GM21529 (cell line): Measurements from ENCODE around the gene TBATA.

ENCODE experiments used
- ATAC-seq: cut with Tn5 transposase; IDR thresholded peaks from one replicate; pipeline ENCODE4 v1.9.1; 2021; ENCODE audit not compliant: unreplicated experiment

TBATA gene

GRCh38 chr10:70809011-70809611, 23.9 kb upstream of the TBATA start:
- ATAC-seq: no peak

- ATAC-seq: no peak
These were observed 22.4 kb upstream of the TBATA start for GRCh38 chr10:70807556-70807955.

DNA sequence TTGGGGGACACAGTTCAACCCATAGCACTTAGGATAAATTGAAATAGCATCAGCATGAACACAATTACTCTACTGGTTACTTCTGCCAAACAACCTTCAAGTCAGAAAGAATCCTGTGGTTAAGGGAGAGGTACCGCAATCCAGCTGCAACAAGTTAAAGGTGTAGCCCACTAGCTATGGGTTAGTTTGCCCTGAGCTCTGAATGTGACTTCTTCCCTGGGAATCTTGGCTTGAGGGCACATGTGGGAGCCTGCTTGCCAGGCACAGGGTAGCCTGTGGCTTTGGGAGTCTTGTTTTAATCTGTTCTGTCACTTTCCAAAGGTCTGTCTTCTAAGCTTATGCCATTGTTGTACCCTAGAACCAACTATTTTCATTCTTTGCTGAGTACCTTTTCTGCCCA, 21.7 kb upstream of the TBATA start:
- ATAC-seq: no peak

DNA sequence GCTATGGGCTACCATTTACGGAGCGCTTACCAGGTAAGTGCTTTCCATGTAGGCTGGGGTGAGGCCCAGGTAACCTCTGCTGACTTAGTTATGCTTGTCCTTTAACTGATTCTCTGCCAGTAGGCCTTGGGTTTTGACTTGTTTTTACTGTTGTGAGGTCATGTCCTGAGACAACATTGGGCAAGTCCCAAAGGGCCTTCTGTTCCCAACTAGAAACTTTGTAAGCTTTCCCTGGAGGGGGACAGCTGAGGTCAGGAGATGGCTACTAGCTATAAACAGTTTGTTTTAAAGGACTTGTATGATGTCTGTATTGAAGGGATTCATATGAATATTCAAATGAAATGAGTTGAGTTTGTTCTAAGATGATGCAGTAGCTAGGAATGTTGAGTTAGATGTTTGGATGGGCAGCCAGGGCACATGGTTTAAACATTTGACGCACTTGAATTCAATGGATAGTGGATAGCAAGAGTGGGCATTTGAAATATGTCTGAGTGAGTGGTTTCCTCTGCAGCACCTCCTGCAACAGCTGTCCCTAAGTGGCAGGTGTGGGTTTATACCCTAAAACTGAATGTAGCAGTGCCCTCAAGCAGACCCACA, 20.5 kb upstream of the TBATA start:
- no peak for ATAC-seq

DNA sequence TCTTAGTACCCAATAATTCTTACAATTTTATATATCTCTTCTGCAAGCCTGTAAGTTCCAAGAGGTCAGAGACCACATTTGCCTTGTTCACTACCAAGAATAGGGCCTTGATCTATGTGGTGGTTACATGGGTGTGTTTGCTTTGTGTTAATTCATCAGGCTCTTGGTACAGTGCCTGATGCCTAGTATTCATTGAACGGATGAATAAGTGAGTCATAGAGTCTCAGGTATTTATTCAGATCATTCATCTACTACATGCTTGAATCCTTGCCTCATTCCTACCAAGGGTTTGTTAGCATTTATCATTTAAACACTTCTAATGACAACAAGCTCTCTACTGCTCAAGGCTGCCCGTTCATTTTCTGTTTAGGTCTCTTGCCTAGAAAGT, 19.2 kb upstream of the TBATA start:
- ATAC-seq: no peak

- ATAC-seq: no peak
These were observed 18.7 kb upstream of the TBATA start for GRCh38 chr10:70803775-70804420.

DNA sequence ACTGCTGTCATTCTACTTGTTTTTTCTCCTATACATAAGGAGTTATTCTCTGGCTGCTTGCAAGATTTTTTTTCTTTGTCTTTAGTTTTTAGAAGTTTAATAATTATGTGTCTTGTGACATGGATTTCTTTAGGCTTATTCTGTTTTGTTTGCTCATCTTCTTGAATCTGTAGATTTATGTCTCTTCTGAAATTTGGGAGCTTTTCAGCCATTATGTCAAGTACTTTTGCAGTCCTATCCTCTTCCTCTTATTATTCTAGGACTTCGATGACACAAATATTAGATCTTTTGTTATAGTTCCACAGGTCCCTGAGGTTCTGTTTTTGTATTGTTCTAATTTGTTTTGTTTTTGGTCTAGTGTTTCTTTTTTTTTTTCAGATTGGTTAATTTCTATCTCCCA, 16.7 kb upstream of the TBATA start:
- no peak for ATAC-seq

GRCh38 chr10:70799124-70799523, 13.9 kb upstream of the TBATA start:
- ATAC-seq: no peak

DNA sequence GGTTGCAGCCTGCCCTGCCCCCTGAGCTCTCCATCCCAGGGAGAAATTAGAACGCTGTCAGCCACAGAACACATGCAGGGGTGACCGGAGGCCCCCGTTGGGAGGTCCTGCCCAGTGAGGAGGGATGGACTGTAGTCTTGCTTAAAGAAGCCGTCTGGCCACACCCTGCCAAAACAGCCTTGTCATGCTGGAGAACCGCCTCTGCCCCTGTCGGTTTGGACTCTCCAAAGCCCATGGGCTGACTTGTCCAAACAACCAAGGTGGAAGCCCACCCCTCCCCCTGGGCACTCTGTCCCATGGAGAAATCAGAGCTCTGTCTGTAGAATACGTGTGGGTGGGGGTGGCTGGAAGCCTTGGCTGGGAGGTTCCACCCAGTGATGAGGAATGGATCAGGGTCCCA, 12.7 kb upstream of the TBATA start:
- ATAC-seq: no peak

DNA sequence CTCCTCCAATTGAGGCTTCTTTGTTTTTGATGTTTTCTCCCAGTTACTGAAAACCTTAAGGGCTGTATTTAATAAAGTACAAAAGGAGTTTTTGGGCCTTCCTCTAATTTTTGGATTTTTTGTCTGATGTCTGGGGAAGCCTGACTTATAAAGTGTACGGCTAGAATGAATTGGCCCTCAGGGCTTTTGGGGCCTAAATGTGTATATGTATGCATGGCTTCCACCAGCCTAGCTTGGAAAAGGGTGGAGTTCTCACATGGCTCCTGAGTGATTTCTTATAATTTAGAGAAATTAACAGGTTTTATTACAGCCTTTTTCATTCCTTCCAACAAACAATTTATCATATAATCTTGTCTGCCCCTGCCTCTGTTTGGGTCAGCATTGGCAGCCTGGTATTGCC, 10.4 kb upstream of the TBATA start:
- ATAC-seq: no peak

DNA sequence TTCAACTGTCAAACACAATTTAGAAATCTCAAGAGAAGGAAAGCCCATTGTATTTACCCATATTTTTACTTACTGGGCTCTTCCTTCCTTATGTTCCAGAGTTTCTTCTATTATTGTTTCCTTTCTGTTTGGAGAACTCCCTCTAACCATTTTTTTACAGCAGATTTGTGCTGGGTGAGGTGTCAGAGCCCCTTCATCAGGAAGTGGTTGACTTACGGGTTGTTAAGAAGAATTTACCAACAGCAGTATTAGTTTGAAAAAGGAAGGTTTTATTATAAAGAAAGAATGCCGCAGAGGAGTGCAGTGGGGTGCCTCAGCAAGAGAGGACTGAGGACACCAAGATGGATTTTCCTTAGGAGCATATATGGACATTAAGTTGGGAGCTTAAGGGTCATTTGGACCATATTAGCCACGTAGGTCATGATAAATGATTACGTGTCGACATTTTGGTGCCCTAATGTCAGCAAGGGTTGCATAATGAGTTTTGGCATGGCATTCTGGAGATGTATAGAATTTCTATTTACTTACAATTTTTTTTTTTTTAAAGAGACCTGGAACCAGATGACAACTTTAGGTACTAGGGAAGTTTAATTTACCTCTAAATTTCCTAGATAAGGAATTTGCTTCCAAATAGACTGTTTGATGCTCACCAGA, 6.3 kb upstream of the TBATA start:
- no peak for ATAC-seq

DNA sequence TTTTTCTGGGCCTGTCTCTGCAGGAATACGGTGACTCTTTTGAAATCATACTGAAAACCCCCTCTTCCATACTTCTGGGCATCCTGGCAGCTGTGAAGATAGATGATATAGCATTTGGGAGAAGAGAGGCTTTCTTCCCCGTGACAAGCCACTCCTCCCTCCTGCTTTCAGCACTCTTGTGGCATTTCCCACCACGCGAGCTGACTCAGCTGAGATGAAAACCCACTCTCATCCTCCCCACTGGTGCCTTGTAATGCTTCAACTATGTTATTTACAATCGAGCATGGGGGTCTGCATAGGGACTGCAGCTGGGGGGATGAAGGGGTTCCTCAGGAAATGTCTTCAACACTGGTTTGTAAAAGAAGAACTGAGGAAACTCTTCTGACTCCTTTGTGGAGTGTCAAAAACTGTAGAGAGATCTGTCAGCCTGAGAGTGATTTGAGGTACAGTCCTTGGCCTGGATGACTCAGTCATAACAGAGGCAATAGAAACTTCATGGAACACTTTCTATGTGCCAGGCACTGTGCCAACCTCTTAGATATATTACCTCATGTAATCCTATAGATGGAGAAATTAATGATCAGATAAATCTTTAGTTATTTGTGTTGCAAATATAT, 1.7 kb upstream of the TBATA start:
- ATAC-seq: no peak

GRCh38 chr10:70784471-70784870, 706 bp downstream of the TBATA start:
- no peak for ATAC-seq

DNA sequence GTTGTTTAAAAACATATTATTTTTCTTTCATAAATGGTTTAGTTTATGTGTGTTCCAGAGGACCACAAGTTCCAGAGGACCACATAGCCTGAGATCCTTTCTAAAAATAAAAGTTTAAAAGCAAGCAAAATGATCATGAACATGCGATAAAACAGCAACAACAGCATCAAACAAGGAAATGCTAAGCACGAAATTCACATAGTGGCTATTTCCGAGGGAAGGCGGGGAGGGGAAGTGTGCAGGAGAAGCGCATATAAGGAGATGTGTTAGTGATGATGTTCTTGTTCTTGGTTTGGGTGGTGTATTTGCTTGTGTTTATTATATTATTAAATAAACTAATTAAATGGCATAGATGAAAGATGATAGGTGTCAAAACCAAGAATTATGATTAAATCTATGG, 1.2 kb downstream of the TBATA start:
- no peak for ATAC-seq

DNA sequence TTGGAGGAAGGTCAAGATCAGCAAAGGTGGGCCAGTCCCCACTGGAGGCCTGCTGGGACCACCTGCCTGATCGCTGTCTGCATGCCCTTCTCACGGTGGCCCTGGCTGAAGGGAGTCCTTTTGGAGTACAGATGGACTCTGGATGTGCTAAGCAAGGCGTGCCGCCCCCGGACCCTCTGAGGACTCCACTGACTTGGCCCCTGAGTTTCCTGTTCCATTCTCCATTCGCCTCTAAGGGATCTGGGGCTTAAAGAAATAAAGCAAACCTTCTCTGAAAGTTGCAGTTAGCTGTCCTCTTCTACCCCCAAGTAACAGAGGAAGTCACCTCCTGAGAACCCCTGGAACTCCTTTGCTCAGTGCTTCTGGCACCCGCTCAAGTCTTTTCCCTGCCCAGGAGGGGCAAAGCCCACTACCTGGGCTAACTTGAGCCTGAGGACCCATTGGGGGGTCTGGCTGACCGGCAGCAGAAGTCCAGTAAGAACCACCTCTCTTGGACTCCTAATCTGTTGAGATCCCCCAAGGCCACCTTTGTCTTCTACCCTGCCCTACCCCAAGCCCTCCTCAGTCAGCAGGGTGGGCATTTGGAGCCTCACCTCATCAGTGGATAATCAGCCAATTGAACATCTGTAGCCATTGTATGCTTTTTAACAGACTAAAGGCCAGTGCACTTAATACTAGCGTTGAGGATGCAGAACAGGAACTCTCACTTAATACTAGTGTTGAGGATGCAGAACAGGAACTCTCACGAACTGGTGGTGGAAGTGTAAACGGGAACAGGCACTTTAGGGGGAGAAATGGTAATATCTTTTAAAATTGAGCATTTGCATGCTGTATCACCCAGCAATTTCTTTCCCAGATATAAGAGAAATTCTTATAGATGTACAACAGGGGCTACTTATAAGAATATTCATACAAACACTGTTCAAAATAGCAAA, 2.2 kb downstream of the TBATA start:
- no peak for ATAC-seq

DNA sequence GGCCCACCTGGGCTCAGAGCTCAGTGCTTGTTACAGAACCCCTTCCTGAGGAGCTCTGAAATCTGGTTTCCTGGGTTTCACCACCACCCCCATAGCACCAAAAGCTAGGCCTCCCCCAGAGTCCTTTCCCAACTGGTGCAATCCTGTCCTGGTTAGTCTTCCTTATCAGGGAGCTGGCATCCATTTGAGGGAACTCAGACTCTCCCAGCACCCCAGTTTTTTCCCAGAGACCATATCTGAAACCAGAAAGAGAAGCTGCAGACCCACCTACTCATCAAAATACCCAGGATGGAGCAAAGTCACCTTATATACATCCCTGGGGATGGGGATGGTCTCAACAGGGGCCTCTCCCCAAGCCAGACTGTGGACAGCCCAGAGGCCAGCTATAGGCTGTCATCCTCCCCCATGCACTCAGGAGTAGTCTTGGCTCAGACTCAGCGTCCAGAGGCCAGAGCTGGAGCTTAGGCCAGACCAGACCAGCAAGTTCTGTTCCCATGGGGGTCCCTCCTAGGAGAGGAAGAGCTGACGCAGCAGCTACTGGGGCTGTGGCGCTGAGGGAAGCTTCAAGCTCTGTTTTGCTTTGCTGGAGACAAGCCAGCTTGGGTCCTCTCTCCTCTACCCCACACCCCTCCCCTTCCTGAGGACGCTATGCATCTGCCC, 3.0 kb downstream of the TBATA start:
- ATAC-seq: no peak

- no peak for ATAC-seq
These were observed 3.6 kb downstream of the TBATA start for GRCh38 chr10:70781461-70782051.

GRCh38 chr10:70780772-70781171, 4.4 kb downstream of the TBATA start:
- ATAC-seq: no peak

DNA sequence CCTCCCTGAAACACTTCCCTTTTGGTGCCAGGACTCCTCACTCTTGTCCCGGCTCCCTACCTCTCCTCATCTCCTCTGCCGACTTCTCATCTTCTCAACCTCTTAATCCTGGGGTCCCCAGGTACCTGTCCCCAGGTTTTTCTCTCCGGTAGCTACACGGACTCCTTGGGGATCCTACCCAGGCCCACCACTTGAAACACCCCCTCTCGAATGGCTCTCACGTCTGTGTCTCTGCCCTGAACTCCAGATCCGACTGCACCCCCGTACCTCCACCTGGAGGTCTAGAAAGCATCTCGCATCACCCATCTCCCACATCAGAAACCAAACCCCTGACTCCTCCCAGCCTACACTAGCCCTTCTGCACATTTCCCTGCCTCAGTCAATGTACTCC, 4.8 kb downstream of the TBATA start:
- no peak for ATAC-seq
